ENCODE data around the gene TP63.
"Not testable (repeated sequence)": the region's sequence is repeated elsewhere in the genome, so short reads cannot be mapped to it uniquely, and the experiment has no call there.

The TP63 gene

DNA sequence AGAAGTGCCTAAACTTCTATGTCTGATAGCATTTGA is at the start of gene TP63:
Gene TP63, plus strand, starts transcription at position 17 of the 36 bp plus-strand sequence. CDS start 127 bp downstream, outside the sequence.
- DNase-seq (ENCODE audit: low spot score) = no peak

DNA sequence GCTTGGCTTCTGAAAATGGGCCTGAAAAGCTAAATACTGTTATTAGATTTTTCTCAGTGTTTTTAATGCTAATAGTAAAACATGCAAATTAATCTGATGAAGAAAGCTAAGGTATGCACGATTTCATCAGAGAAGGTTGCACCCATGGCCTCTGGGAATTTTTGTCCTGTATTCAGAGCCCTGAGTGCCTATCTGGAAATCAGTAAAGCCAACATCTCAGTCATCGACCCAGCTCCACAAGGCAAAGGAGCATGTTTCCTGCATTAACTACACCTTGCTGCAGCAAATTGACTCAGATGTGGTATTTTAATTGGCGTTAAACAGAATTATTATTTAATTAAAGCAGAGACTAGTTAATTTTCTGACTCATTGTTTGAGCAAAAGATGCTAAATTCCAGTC is 49.0 kb upstream of the TP63 start:
- DNase-seq (ENCODE audit: low spot score) = no peak

DNA sequence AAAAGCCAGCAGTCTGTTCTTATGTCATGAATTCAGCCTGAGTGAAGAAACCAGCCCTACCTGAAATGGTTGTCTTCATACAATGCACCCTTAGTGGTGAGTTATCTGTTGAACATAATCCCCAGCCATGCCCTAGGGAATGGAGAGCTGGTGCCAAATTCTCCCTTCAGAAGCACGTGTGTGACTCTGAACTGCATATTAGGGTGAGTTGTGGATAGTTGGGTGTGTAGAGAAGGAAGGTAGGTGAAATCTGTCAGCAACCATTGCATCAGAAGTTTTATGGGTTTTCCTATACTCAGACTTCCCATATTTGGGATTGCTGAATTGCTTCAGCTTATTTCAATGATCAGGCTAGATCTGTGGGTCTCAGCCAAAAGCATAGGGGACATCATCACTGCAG is 46.5 kb upstream of the TP63 start:
- DNase-seq (ENCODE audit: low spot score) = no peak

DNA sequence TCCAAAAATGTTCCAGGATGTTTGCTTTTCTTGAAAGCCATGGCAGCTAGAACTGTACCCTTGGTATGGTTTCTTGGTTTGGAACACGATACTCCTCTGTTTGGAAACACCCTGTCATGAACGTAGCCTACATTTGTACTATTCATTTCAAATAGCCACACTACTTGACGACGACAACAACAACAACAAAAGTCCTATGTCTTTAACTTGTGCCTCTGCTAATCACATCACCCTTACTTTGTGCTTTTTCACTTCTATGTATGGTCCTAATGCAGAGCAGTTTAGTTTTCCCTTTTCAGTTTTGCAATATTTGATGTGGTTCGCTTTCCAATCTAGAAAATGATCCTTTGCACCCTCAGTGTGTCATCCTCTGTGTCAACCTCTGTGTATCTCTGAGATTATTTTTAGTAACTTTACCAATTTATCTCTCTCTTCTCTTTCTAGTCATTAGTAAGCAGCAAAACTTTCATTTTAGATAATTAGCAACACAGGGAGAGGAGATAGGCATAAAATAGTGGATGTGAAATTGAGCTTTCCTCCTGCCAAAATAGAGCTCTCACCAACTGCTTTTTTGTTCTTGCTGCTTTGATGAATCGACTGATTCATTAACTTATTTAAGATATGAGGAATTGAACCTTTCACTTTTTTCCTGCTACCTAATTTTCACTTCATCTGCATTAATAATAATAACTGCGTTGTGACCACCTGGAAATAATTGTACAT is 44.1 kb upstream of the TP63 start:
- DNase-seq (ENCODE audit: low spot score) = no peak

DNA sequence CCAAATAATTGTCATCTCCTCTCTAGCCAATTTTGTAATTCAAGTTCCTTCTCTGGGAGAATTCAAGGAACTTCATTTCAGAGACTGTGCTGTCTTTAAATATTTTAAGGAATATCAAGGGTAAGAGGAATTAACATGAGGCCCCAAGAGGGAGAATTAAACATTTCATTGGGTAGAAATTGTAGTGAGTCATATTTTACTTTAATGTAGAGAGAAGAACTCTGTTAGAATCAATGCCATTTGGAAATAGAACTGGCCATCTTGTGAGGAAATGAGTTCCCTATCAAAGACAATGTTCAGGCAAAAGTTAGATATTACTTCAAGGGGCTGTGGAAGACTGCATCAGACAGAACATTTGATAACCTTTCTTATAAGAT is 43.5 kb upstream of the TP63 start:
- no peak for DNase-seq (ENCODE audit: low spot score)

DNA sequence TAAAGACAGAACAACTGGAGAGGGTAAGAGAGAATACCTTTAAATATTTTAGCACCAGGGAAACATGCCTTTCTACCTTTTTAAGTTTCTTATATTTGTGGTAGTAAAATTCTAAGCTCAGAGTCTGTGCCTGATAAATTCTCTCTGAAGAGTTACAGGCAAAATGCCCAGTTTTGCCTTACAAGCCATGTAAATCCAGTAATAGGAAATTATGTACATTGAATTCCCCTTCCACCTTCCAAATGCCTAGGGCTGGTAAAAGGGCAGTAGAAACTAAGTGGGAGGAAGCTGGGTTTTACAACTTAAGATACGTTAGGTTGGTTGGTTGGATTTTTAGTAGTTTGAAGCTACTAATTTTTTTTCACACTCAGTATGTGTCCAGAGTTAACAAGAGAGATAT is 43.1 kb upstream of the TP63 start:
- no peak for DNase-seq (ENCODE audit: low spot score)

DNA sequence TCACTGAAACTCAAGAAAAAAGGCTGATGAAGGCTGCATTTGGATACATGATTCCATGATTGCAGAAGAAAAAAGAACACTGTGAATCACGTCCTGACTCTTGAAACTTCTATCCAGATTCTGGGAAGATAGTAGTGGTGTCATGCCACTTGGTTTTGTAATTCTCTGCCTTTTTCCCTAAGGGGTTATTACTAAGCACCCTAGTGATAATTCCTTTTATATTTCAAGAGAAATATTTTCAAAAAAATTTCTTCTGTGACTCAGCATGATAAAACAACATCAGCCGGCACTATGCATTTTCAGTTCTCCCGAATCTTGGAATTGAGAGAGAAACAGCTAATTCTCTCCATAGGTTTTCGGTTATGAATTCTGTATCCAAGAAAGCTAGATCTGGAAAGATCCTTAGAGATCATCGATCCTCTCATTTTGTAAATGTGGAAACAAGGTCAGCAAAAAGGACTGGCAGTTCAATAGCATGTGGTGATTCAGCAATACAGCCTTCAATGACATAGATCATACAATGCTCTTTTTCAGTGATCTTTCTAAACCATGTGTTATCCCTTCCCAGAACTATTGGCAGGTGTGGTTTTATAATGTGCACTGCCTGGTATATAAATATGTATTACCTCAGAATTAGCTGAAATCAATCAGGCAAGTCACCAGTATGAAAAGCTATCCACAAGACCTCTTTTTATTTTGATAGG is 42.6 kb upstream of the TP63 start:
- no peak for DNase-seq (ENCODE audit: low spot score)

DNA sequence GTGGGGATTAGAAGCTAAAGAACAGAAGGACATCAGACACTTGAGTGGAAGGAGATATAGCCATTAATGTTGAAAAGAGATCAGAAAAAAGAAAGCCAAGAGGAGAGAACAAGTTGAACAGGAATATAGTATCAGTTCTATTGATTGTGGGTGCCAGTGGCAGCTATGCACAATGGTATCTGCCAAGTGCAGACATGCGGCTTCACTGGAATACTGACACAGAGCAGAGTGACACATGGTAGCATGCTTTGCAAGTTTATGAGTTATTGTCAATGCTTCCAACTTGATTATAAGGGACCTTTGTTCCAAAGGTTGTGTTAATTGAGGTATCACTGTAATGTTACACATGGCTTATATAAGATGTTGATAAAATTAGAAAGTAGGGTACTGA is 42.0 kb upstream of the TP63 start:
- no peak for DNase-seq (ENCODE audit: low spot score)

DNA sequence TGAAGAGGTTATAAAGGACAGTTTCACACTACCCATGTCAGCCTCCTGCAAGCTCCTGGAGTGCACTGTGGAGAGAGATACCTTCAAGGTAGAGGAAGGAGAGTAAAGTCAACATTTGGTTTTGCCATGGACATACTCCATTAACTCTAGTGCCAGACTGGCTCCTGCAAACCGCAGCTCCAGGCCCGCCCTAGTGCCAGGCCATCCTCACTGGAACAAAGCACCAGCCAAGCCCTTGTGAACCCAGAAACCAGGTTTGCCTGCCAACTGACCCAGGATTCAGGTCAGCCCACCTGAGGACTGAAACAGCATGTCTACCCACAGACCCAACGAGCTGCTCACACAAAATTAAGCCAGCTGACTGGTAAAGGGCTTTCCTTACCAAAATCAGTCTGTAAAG is 41.0 kb upstream of the TP63 start:
- no peak for DNase-seq (ENCODE audit: low spot score)

DNA sequence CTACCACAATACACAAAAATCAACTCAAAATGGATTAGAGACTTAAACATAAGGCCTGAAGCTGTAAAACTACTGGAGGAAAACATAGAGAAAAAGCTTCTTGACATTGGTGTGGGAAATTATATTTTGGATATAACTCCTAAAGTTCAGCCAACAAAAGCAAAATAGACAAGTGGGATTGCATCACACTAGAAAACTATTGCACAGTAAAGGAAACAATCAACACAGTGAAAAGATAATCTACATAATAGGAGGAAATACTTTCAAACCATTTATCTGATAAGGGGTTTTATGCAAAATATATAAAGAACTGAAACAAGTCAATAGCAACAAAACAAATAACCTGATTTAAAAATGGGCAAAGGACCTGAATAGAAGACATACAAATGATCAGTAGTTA is 37.6 kb upstream of the TP63 start:
- no peak for DNase-seq (ENCODE audit: low spot score)

DNA sequence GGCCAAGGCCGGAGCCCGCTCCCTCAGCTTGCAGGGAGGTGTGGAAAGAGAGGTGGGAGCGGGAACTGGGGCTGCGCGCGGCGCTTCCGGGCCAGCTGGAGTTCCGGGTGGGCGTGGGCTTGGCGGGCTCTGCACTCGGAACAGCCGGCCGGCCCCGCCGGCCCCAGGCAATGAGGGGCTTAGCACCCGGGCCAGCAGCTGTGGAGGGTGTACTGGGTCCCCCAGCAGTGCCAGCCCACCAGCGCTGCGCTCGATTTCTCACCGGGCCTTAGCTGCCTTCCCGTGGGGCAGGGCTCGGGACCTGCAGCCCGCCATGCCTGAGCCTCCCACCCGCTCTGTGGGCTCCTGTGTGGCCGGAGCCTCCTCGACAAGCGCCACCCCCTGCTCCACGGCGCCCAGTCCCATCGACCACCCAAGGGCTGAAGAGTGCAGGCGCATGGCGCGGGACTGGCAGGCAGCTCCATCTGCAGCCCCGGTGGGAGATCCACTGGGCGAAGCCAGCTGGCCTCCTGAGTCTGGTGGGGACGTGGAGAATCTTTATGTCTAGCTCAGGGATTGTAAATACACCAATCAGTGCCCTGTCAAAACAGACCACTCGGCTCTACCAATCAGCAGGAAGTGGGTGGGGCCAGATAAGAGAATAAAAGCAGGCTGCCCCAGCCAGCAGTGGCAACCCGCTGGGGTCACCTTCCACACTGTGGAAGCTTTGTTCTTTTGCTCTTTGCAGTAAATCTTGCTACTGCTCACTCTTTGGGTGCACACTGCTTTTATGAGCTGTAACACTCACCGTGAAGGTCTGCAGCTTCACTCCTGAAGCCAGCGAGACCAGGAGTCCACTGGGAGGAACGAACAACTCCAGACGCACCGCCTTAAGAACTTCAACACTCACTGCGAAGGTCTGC is 34.9 kb upstream of the TP63 start:
- not testable (repeated sequence) for DNase-seq (ENCODE audit: low spot score)

DNA sequence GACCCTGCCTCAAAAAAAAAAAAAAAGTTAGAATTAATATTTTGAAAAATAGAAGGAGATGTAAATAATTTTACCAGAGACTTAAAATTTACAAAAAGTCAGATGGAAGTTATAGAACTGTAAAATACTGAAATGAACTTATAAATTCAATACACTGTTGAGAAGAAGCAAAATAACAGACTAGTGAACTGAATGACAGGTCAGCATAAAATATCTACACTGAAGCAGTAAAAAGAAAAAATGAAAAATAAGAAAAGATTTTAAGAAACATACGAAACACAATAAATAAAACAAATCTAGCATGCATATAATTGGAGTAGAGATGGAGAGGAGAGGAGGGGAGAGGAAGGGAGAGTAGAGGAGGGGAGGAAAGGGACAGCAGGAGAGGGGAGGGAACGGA is 33.3 kb upstream of the TP63 start:
- no peak for DNase-seq (ENCODE audit: low spot score)

DNA sequence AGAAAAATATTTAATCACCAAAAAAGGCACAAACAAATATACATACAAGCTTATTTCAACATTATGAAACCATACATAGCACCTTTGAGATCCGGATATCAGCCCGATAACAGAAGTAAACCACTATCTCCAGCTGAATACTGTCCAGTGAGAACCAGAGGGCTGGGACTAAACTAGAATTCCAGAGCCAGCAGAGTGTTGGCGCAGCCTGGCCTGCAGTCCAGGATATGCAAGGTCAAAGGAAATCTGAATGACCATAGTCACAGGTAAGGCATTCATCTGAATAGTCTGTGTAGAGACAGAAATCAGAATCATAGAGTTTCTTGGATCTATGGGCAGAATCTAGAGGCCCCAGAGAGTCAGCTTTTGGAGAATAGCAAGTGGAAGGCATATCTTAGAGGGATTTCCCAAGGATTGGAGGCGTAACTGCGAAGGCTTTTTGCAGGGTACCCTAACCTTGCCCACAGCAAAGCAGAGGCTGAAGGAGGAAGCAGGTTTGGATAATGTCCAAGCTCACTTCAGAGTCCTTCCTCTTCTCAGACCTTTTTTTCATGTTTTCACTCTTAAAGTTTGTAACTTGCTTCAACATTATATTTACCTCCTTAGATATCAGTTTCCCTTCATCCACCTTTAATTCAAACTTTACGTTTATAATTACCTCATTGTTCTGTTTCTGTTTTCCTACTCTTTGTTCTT is 32.5 kb upstream of the TP63 start:
- DNase-seq (ENCODE audit: low spot score) = no peak

DNA sequence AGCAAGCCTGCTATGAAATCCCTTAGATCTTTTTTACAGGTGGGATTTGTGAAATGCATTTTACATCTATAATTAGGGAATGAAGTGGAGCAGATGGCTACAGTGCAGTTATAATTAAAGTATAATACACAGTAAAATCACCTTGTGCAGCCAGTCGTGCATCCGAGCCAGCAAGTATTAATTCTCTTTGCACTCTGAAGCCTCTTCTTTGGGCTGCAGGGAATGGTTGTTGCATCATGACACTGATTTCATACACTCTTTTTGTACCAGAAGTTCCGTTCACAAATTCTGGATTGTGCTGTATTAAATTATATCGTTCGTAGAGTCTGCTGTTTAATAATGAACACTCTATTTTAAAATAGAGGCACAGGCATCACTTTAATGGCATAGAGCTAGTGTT is 28.7 kb upstream of the TP63 start:
- no peak for DNase-seq (ENCODE audit: low spot score)

DNA sequence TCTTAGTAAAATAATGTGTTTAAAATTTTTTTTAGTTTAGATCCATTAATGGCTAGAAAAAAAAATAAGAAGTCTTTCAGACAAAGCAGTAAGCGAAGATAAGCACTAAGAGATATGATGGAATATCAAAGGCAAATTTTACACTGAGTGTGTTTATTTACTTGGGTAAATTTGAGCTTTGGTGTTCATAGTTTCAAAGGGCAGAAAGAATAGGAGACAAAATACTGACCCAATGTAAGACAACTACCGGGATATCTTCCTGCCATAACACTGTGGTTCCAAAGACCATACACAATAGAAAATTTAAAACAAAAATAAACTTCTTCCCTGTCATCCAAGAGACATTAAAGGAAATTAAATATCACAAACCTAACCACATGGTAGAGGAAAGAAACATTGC is 25.5 kb upstream of the TP63 start:
- DNase-seq (ENCODE audit: low spot score) = no peak

DNA sequence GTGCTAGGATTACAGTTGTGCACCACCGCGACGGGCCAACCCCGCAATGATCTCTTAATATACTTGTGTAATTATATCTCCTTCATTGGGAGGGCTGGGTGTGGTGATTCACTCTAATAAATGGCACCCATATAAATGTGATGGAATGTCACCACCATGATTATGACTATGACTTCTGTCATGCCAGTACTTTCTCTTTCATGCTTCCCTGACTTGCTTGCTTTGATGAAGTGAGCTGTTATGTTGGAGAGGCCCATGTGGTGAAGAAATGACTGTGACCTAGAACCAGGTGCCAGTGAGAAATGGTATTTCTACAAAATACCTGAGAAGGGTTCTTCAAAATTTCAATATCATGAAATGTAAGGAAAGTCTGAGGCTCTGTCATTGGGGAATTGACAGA is 24.4 kb upstream of the TP63 start:
- DNase-seq (ENCODE audit: low spot score) = no peak

DNA sequence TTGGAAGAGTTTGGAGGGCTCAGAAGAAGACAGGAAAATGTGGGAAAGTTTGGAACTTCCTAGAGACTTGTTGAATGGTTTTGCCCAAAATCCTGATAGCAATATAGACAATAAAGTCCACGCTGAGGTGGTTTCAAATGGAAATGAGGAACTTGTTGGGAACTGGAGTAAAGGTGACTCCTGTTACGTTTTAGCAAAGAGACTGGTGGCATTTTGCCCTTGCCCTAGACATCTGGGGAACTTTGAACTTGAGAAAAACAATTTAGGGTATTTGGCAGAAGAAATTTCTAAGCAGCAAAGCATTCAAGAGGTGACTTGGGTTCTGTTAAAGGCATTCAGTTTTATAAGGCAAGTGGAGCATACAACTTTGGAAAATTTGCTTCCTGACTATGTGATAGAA is 18.5 kb upstream of the TP63 start:
- DNase-seq (ENCODE audit: low spot score) = not testable (repeated sequence)

DNA sequence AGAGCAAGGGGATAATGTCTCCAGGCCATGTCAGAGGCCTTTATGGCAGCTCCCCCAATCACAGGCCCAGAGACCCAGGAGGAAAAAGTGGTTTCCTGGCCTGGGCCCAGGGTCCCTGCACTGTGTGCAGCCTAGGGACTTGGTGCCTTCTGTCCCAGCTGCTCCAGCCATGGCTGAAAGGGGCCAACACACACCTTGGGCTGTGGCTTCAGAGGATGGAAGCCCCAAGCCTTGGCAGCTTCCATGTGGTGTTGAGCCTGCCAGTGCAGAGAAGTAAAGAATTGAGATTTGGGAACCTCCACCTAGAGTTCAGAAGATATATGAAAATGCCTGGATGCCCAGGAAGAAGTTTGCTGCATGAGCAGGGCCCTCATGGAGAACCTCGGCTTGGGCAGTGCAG is 18.1 kb upstream of the TP63 start:
- no peak for DNase-seq (ENCODE audit: low spot score)

DNA sequence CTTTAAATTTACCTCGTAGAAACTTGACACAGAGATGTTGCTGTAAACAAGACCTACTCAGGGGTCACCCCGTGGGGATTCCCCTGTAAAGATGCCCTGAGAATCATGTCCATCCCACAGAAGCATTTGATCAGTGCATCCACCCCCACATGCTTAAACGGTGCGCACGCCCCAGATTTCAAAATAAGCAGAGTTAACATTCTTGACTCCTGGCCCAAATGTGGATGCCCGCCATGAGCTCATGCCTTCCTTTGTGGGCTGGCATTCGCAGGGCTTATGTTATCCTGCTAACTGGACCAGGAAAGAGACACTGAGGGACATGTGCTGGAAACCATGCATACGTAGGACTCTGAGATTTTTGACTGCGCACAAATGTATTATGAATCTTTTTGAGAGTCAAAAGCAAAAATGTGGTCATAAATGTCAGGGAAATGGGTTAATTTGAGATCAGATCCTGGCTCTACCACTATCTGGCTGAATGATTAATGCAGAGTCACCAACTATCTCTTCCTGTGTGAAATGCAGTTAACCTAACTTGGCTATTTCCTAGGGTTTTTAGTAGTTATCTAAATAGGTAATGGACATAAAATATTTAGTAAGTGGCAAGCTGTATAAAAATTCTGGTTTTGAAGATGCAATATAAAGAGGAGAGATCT is 9.1 kb upstream of the TP63 start:
- DNase-seq (ENCODE audit: low spot score) = no peak

DNA sequence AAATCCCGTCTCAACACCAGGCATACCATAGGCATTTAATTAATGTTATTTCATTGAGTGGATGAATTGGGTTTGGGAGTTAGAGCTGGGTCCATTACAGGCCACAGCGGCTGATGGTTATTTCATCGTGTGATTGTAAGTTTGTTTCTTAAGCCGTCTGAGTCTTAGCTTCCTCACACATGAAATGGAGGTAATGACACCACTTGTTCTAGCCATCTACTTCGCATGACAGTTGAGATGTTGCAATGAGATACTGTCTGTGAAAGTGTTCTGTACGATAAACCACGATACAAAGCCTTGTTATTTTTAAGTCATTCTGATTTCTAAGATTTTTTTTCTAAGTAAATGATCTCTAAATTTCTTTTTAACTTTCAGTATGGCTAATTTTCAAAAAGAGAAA is 8.6 kb upstream of the TP63 start:
- DNase-seq (ENCODE audit: low spot score) = no peak

DNA sequence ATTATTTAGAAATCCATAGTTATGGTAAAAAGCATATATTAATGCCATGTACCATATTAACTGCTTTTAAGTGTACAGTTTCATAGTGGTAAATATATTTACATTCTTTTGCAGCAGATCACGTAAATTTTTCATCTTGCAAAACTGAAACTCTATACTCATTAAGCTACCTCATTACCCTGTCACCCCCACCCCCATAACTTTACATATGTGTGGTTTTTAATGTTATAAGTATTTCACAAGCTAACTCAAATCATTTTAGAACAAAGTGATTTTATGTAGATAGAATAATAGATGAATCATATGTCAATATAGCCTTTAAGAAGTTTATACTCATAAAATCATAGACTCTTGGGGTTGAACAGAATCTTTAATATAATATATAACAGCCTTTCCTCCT is 7.1 kb upstream of the TP63 start:
- DNase-seq (ENCODE audit: low spot score) = no peak

DNA sequence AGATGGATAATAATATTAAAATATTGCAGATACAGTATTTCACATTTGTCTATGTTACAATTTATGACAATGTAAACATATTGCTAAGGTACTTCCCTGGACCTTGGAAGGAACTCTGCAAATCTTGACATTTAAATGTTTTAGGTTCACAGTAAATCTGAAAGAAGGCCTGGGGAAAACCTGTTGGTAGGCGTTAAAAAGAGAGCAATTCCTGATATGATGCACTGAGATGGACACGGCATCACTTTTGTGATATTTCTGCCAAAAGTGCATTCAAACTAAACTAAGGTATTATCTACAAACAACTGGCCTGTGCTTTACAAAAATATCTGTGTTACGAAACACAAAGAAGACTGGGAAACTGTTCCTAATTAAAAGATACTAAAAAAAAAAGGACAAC is 6.1 kb upstream of the TP63 start:
- no peak for DNase-seq (ENCODE audit: low spot score)

DNA sequence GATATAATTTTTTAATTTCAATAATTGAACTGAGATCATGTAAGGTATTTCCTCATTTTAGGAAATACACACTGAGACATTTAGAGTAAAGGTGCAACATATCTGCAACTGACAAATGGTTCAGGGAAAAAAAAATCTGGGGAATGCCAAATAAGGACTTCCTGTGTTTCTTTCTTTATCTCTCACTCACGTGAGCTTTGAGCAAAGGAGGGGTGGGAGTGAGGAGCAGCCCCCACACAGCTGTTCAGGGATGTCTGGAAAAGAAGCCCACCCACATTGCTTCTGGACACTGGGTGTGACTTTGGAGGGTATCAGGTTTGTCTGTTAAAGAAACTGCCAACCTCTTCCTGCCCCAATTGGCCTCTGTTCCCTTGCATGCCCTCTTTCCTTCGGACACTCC is 5.6 kb upstream of the TP63 start:
- no peak for DNase-seq (ENCODE audit: low spot score)
